DLD1 (cell line): ENCODE measurements around the gene DLL3.

Source experiments
- in situ Hi-C: cut with HindIII; loops from 2 replicates; pipeline ENCODE4 v1.10.0; 2017; ENCODE audit warnings: low sequenced_read_pairs

Gene DLL3

GRCh38 chr19:39515551-39516191 lies 16.9 kb downstream of the DLL3 start:
- in situ Hi-C loops, result no loop called here

- in situ Hi-C loops, result no loop called here
Measured at GRCh38 chr19:39516270-39516669, 17.5 kb downstream of the DLL3 start.

- in situ Hi-C loops, result no loop called here
Measured at GRCh38 chr19:39517432-39517831, 18.7 kb downstream of the DLL3 start.

- in situ Hi-C loops, result no loop called here
Measured at GRCh38 chr19:39518458-39518857, 19.7 kb downstream of the DLL3 start.

- in situ Hi-C loops, result no loop called here
Measured at GRCh38 chr19:39518975-39519374, 20.2 kb downstream of the DLL3 start.

- in situ Hi-C loops, result no loop called here
Measured at GRCh38 chr19:39520541-39521484, 22.1 kb downstream of the DLL3 start.

GRCh38 chr19:39524495-39524894 lies 25.7 kb downstream of the DLL3 start:
- in situ Hi-C loops, result no loop called here

- in situ Hi-C loops, result no loop called here
Measured at GRCh38 chr19:39525205-39525604, 26.5 kb downstream of the DLL3 start.

- in situ Hi-C loops, result no loop called here
Measured at GRCh38 chr19:39531834-39532232, 33.1 kb downstream of the DLL3 start.

GRCh38 chr19:39532233-39533002 lies 33.7 kb downstream of the DLL3 start, which contains the start of gene EID2B:
Gene EID2B (minus strand): TSS chr19:39532852. CDS start chr19:39532802, 50 bp downstream.
- in situ Hi-C loops, result no loop called here

- in situ Hi-C loops, result no loop called here
Measured at GRCh38 chr19:39533003-39533512, 34.3 kb downstream of the DLL3 start.

- in situ Hi-C loops, result no loop called here
Measured at GRCh38 chr19:39533791-39534190, 35.0 kb downstream of the DLL3 start.

GRCh38 chr19:39539165-39539517 lies 40.4 kb downstream of the DLL3 start:
- in situ Hi-C loops, result no loop called here

GRCh38 chr19:39539518-39540332 lies 41.0 kb downstream of the DLL3 start, which contains the start of gene EID2:
Gene EID2 (minus strand): TSS chr19:39540161. CDS start chr19:39540079, 82 bp downstream.
- in situ Hi-C loops, result no loop called here

GRCh38 chr19:39540333-39540673 lies 41.6 kb downstream of the DLL3 start:
- in situ Hi-C loops, result no loop called here

- in situ Hi-C loops, result no loop called here
Measured at GRCh38 chr19:39542206-39542605, 43.5 kb downstream of the DLL3 start.

- in situ Hi-C loops, result no loop called here
Measured at GRCh38 chr19:39543477-39543857, 44.7 kb downstream of the DLL3 start.

- in situ Hi-C loops, result no loop called here
Measured at GRCh38 chr19:39544226-39544903, 45.6 kb downstream of the DLL3 start.

GRCh38 chr19:39544911-39545310 lies 46.2 kb downstream of the DLL3 start:
- in situ Hi-C loops, result no loop called here

GRCh38 chr19:39546599-39546998 lies 47.9 kb downstream of the DLL3 start:
- in situ Hi-C loops, result no loop called here
